Measurements from ENCODE around the gene LMNTD2.

Gene LMNTD2

GRCh38 chr11:573146-573759 lies 12.7 kb upstream of the LMNTD2 start:
- Mint-ChIP-seq H3K9me3 (no peaks in the 10 kb centered on the region), H3K4me1 (peaks cover 20% of the 10 kb centered on the region), H3K36me3 (ENCODE audit: low read depth) (no peaks in the 10 kb centered on the region)

GRCh38 chr11:571802-572185 lies 11.3 kb upstream of the LMNTD2 start:
- H3K27me3 Mint-ChIP-seq (ENCODE audit: low read depth) = peaks cover 22% of the 10 kb centered on the region
- no peaks in the 10 kb centered on the region for H3K9me3 Mint-ChIP-seq
- H3K4me1 Mint-ChIP-seq = peaks cover 15% of the 10 kb centered on the region
- peak overlapping the region in 1 of 3 experiments; percentile 51 for H3K27ac Mint-ChIP-seq
- H3K4me3 Mint-ChIP-seq = peak overlapping the region; percentile 23 to 32 (median 30)
- no peak for TF ChIP-seq CTCF (IDR thresholded peaks at IDR 0.05; ENCODE audit: unreplicated experiment in 3 of 3)
- H3K36me3 Mint-ChIP-seq (ENCODE audit: low read depth) = no peaks in the 10 kb centered on the region

More at GRCh38 chr11:573146-573759, 12.7 kb upstream of the LMNTD2 start:
- no peak for TF ChIP-seq CTCF (IDR thresholded peaks at IDR 0.05; ENCODE audit: unreplicated experiment in 3 of 3)
- Mint-ChIP-seq H3K27me3 (ENCODE audit: low read depth) (peaks cover 22% of the 10 kb centered on the region), H3K4me3 (peak overlapping the region; percentile 82 to 92 (median 87)), H3K27ac (peak overlapping the region; percentile 87 to 92 (median 90))

GRCh38 chr11:569158-569885 lies 8.8 kb upstream of the LMNTD2 start:
- H3K4me3 Mint-ChIP-seq = peak overlapping the region; percentile 80 to 88 (median 82)
- no peak for TF ChIP-seq CTCF (IDR thresholded peaks at IDR 0.05; ENCODE audit: unreplicated experiment in 3 of 3)
- no peaks in the 10 kb centered on the region for H3K9me3 Mint-ChIP-seq
- peaks cover 6% of the 10 kb centered on the region for H3K4me1 Mint-ChIP-seq
- H3K36me3 Mint-ChIP-seq (ENCODE audit: low read depth) = no peaks in the 10 kb centered on the region
- H3K27me3 Mint-ChIP-seq (ENCODE audit: low read depth) = peaks cover 8% of the 10 kb centered on the region
- H3K27ac Mint-ChIP-seq = peak overlapping the region in 1 of 3 experiments; percentile 69

- Mint-ChIP-seq H3K27ac (peak overlapping the region in 1 of 3 experiments; percentile 69), H3K27me3 (ENCODE audit: low read depth) (peaks cover 4% of the 10 kb centered on the region), H3K36me3 (ENCODE audit: low read depth) (no peaks in the 10 kb centered on the region), H3K9me3 (no peaks in the 10 kb centered on the region), H3K4me1 (no peaks in the 10 kb centered on the region), H3K4me3 (peak overlapping the region; percentile 80 to 84 (median 82))
- no peak for TF ChIP-seq CTCF (IDR thresholded peaks at IDR 0.05; ENCODE audit: unreplicated experiment in 3 of 3)
Observed at GRCh38 chr11:568306-569157, 8.0 kb upstream of the LMNTD2 start.

- Mint-ChIP-seq H3K4me1 (no peaks in the 10 kb centered on the region), H3K36me3 (ENCODE audit: low read depth) (no peaks in the 10 kb centered on the region), H3K27ac (peak overlapping the region in 1 of 3 experiments; percentile 23), H3K27me3 (ENCODE audit: low read depth) (no peaks in the 10 kb centered on the region), H3K9me3 (no peaks in the 10 kb centered on the region), H3K4me3 (peak overlapping the region; percentile 83 to 88 (median 86))
- no peak for TF ChIP-seq CTCF (IDR thresholded peaks at IDR 0.05; ENCODE audit: unreplicated experiment in 3 of 3)
Observed at GRCh38 chr11:567629-568292, 7.2 kb upstream of the LMNTD2 start.

Measured in nephron (organoid).